ENCODE data around the gene AMY2B.
"Not testable (repeated sequence)": the region's sequence is repeated elsewhere in the genome, so short reads cannot be mapped to it uniquely, and the experiment has no call there.

AMY2B gene

DNA sequence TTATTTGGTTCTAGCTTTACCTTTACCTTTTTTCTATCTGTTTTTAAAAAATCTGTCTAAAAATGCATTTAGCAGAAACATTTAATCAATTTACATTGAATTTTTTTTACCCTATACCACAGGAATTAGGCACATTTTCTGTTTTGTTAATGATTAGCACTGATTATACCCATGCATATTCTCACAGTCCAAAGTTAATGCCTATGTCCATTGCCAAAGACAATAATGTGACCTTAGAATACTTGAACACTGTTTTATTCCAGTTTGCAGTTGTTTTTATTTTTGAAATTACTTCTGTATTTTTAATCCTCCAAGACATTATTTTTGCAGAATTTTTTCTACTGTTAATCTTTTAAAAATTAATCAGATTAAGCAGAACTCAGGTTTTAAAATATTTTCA lies 11.0 kb upstream of the AMY2B start:
- Histone ChIP-seq H3K4me1 (ENCODE audit: control insufficient read depth, insufficient read depth, low read length, poor library complexity, severe bottlenecking) (no peaks in the 10 kb centered on the region), H3K9me3 (ENCODE audit: control insufficient read depth, low read length) (no peaks in the 10 kb centered on the region), H3K27ac (ENCODE audit: insufficient read depth, low read length, poor library complexity, severe bottlenecking) (no peak overlapping the region), H3K36me3 (ENCODE audit: control insufficient read depth, insufficient read depth, low read length) (no peaks in the 10 kb centered on the region), H3K27me3 (replicated peaks; ENCODE audit: control insufficient read depth, insufficient read depth, low read length, poor library complexity, severe bottlenecking) (no peaks in the 10 kb centered on the region), H3K4me3 (ENCODE audit: insufficient read depth, low read depth, low read length, poor library complexity, severe bottlenecking) (no peak overlapping the region)
- DNase-seq = no peak

DNA sequence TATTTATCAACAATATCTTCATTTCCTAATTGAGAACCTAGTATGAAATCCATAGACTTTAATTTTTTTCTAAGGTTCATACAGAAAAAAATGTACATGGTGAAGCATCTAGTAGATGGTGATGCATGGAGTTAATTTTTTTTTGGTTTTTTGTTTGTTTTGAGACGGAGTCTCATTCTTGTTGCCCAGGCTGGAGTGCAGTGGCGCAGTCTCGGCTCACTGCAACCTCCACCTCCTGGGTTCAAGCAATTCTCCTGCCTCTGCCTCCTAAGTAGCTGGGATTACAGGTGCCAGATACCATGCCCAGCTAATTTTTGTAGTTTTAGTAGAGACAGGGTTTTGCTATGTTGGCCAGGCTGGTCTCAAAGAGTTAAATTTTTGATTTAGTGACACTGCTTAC lies 10.3 kb upstream of the AMY2B start:
- not testable (repeated sequence) for H3K36me3 ChIP-seq (ENCODE audit: control insufficient read depth, insufficient read depth, low read length); H3K27me3 ChIP-seq (replicated peaks; ENCODE audit: control insufficient read depth, insufficient read depth, low read length, poor library complexity, severe bottlenecking); H3K9me3 ChIP-seq (ENCODE audit: control insufficient read depth, low read length); H3K4me3 ChIP-seq (ENCODE audit: insufficient read depth, low read depth, low read length, poor library complexity, severe bottlenecking); H3K27ac ChIP-seq (ENCODE audit: insufficient read depth, low read length, poor library complexity, severe bottlenecking); H3K4me1 ChIP-seq (ENCODE audit: control insufficient read depth, insufficient read depth, low read length, poor library complexity, severe bottlenecking); DNase-seq

DNA sequence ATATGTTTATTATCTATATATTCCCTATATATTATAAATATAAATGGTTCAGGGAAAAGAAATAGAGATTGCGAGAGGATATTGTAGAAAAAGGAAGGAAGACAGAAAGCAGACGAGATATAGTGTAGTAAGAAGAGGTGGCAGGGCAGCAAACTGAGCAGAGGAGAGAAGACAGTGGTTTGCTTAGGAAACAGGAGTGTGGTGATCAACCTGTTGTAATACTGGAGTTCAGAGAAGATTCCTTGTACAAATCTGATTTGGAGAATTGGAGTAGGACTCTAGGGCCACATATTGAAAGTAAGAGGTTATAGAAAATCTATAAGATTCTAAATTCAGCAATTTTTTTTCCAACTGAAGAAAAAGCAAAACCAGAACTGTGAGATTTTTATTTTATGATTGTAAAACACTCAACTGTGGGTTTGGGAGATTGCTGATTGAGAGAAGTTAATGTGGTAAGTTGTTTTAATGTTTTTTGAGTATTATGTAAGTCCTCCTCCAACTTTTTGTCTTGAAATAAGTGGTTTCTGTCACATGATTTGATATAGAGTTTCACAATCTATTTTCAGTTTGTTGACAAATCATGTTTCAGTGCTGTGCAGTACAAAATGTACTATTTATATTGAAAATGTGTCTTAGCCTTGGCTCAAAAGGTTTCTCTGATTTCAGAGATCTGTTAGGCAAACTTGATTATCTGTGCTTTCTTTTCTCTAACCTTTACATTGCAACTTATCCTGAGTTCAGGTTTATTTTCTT lies 9.6 kb upstream of the AMY2B start:
- no peak overlapping the region for H3K4me3 ChIP-seq (ENCODE audit: insufficient read depth, low read depth, low read length, poor library complexity, severe bottlenecking)
- H3K4me1 ChIP-seq (ENCODE audit: control insufficient read depth, insufficient read depth, low read length, poor library complexity, severe bottlenecking) = no peaks in the 10 kb centered on the region
- no peak for DNase-seq
- no peak overlapping the region for H3K27ac ChIP-seq (ENCODE audit: insufficient read depth, low read length, poor library complexity, severe bottlenecking)
- H3K27me3 ChIP-seq (replicated peaks; ENCODE audit: control insufficient read depth, insufficient read depth, low read length, poor library complexity, severe bottlenecking) = no peaks in the 10 kb centered on the region
- H3K36me3 ChIP-seq (ENCODE audit: control insufficient read depth, insufficient read depth, low read length) = no peaks in the 10 kb centered on the region
- H3K9me3 ChIP-seq (ENCODE audit: control insufficient read depth, low read length) = no peaks in the 10 kb centered on the region

DNA sequence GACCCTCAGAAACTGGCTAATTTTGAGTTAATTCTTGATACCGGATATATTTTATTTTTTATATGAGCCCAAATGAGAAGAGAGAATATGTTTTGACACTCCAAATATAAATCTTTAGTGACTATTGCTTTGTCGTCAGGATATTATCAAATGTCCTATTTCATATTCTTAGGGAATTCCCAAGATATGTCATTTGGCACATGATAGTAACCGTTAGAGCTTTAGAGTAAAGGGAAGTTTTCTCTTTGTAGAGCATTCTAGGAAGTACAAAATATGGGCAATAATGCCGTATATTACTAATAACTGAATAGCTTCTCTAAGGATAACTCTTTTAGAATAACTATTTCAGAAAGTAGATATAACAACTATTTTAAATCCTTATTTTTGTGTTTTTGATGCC lies 8.3 kb upstream of the AMY2B start:
- Histone ChIP-seq H3K4me1 (ENCODE audit: control insufficient read depth, insufficient read depth, low read length, poor library complexity, severe bottlenecking) (no peaks in the 10 kb centered on the region), H3K27me3 (replicated peaks; ENCODE audit: control insufficient read depth, insufficient read depth, low read length, poor library complexity, severe bottlenecking) (no peaks in the 10 kb centered on the region), H3K4me3 (ENCODE audit: insufficient read depth, low read depth, low read length, poor library complexity, severe bottlenecking) (no peak overlapping the region), H3K36me3 (ENCODE audit: control insufficient read depth, insufficient read depth, low read length) (no peaks in the 10 kb centered on the region), H3K27ac (ENCODE audit: insufficient read depth, low read length, poor library complexity, severe bottlenecking) (no peak overlapping the region), H3K9me3 (ENCODE audit: control insufficient read depth, low read length) (no peaks in the 10 kb centered on the region)
- no peak for DNase-seq

DNA sequence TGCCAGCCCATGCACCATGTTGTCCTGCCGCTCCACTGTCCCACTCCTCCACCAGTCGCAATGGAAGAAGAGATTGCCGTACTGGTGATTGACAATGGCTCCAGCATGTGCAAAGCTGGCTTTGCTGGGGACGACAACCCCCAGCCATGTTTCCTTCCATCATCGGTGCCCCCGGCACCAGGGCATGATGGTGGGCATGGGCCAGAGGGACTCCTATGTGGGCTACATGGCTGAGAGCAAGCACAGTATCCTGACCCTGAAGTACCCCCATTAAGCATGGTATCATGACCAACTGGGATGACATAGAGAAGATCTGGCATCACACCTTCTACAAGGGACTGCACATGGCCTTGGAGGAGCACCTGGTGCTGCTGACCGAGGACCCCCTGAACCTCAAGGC lies 1.9 kb upstream of the AMY2B start:
- no peak for DNase-seq
- H3K27ac ChIP-seq (ENCODE audit: insufficient read depth, low read length, poor library complexity, severe bottlenecking) = no peak overlapping the region

DNA sequence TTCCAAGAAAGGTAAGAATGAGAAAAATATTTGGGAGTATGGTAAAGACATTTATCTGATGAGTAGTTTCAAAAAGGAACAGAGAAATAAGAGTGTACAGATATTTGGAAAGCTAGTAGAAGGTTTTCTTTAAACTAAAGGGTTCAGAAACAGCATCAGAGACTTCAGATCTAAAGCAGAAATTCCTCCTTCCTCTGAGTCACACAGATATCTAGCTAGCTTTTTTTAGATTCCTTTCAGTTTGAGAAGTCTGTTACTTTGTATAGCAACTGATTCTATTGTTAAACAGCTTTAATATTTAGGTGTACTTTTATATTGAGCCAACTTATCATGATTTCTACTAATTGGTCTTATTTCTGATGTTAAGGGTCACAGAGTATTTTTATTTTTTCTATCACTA lies 4.7 kb downstream of the AMY2B start:
- Histone ChIP-seq H3K36me3 (ENCODE audit: control insufficient read depth, insufficient read depth, low read length) (peaks cover 3% of the 10 kb centered on the region), H3K4me3 (ENCODE audit: insufficient read depth, low read depth, low read length, poor library complexity, severe bottlenecking) (no peak overlapping the region), H3K27ac (ENCODE audit: insufficient read depth, low read length, poor library complexity, severe bottlenecking) (no peak overlapping the region), H3K4me1 (ENCODE audit: control insufficient read depth, insufficient read depth, low read length, poor library complexity, severe bottlenecking) (no peaks in the 10 kb centered on the region), H3K9me3 (ENCODE audit: control insufficient read depth, low read length) (no peaks in the 10 kb centered on the region), H3K27me3 (replicated peaks; ENCODE audit: control insufficient read depth, insufficient read depth, low read length, poor library complexity, severe bottlenecking) (no peaks in the 10 kb centered on the region)
- no peak for DNase-seq

More for the DNA sequence above, 1.9 kb upstream of the AMY2B start:
- Histone ChIP-seq H3K27me3 (replicated peaks; ENCODE audit: control insufficient read depth, insufficient read depth, low read length, poor library complexity, severe bottlenecking) (no peaks in the 10 kb centered on the region), H3K4me1 (ENCODE audit: control insufficient read depth, insufficient read depth, low read length, poor library complexity, severe bottlenecking) (no peaks in the 10 kb centered on the region), H3K4me3 (ENCODE audit: insufficient read depth, low read depth, low read length, poor library complexity, severe bottlenecking) (no peak overlapping the region), H3K36me3 (ENCODE audit: control insufficient read depth, insufficient read depth, low read length) (peaks cover 3% of the 10 kb centered on the region), H3K9me3 (ENCODE audit: control insufficient read depth, low read length) (no peaks in the 10 kb centered on the region)

DNA sequence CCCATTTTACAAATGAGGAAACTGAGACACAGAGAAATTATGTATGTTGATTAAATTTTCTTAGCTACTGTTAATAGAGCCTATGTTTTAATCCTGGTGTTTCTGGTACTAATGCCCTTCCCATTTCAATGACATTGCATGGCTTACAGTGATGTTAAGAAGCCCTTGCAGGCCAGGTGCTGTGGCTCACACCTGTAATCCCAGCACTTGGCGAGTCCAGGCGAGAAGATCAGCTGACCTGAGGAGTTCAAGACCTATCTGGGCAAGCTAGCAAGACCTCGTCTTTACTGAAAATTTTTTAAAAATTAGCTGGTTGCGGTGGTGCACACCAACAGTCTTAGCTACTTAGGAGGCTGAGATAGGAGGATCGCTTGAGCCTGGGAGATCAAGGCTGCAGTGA lies 5.4 kb downstream of the AMY2B start:
- not testable (repeated sequence) for DNase-seq; H3K27ac ChIP-seq (ENCODE audit: insufficient read depth, low read length, poor library complexity, severe bottlenecking); H3K36me3 ChIP-seq (ENCODE audit: control insufficient read depth, insufficient read depth, low read length); H3K27me3 ChIP-seq (replicated peaks; ENCODE audit: control insufficient read depth, insufficient read depth, low read length, poor library complexity, severe bottlenecking); H3K9me3 ChIP-seq (ENCODE audit: control insufficient read depth, low read length); H3K4me3 ChIP-seq (ENCODE audit: insufficient read depth, low read depth, low read length, poor library complexity, severe bottlenecking); H3K4me1 ChIP-seq (ENCODE audit: control insufficient read depth, insufficient read depth, low read length, poor library complexity, severe bottlenecking)

DNA sequence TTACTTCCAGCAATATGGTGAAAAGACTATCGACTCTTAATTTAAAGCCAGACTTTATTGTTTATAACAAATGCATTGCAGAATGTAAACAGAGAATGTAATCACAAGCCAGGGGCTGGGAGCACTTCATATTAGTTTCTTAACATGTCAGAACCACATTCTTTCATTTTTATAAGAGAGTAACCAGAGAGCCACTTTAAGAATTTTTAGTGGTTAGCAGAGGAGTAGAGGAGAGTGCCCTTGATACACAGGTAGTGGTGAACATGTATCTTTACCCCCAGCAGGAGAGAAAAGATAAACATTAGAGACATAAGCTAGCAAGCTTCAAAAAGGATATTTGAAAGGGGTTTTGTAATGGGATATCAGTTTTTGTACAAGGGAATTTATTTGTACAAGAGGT lies 11.1 kb downstream of the AMY2B start:
- Histone ChIP-seq H3K27ac (ENCODE audit: insufficient read depth, low read length, poor library complexity, severe bottlenecking) (no peak overlapping the region), H3K36me3 (ENCODE audit: control insufficient read depth, insufficient read depth, low read length) (peaks cover 3% of the 10 kb centered on the region), H3K27me3 (replicated peaks; ENCODE audit: control insufficient read depth, insufficient read depth, low read length, poor library complexity, severe bottlenecking) (no peaks in the 10 kb centered on the region), H3K9me3 (ENCODE audit: control insufficient read depth, low read length) (no peaks in the 10 kb centered on the region), H3K4me3 (ENCODE audit: insufficient read depth, low read depth, low read length, poor library complexity, severe bottlenecking) (no peak overlapping the region), H3K4me1 (ENCODE audit: control insufficient read depth, insufficient read depth, low read length, poor library complexity, severe bottlenecking) (no peaks in the 10 kb centered on the region)
- DNase-seq = no peak

DNA sequence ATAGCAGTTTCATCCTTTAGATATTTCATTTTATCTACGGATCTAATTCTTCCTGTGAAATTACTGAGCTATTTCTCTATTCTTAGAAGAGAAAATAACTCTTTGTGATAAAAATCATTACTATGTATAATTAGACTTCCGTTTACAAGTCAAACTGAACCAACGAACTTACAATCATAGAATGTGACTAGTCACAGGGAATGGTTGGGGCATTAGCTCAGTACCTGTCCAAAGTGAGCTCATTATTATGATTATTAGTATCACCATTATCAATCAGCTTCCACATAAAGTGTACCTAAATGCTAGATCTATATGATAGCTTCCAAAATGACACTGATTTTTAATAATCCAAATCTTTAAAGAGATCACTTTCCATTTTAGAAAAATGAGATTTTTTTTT lies 12.5 kb downstream of the AMY2B start:
- H3K27ac ChIP-seq (ENCODE audit: insufficient read depth, low read length, poor library complexity, severe bottlenecking) = no peak overlapping the region
- no peaks in the 10 kb centered on the region for H3K4me1 ChIP-seq (ENCODE audit: control insufficient read depth, insufficient read depth, low read length, poor library complexity, severe bottlenecking)
- H3K36me3 ChIP-seq (ENCODE audit: control insufficient read depth, insufficient read depth, low read length) = peaks cover 3% of the 10 kb centered on the region
- H3K4me3 ChIP-seq (ENCODE audit: insufficient read depth, low read depth, low read length, poor library complexity, severe bottlenecking) = no peak overlapping the region
- no peaks in the 10 kb centered on the region for H3K9me3 ChIP-seq (ENCODE audit: control insufficient read depth, low read length)
- no peaks in the 10 kb centered on the region for H3K27me3 ChIP-seq (replicated peaks; ENCODE audit: control insufficient read depth, insufficient read depth, low read length, poor library complexity, severe bottlenecking)
- DNase-seq = no peak

DNA sequence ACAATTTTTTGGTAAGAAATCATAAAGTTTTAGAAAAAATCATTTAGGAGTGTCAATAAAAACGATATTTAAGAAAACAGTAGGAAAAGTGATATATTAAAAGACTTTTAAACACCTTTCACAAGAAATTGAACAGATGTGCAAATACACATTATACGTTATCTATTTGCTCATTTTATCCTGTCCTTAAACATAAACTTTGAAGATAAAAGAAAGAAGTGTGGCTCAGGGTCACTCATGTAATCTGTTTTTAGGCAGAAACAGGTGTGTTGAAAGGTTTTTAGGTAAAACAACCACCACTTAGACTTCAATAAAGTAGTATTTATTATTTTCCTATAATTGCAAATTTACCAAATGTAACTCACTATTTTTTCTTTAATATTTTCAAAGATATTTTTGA lies 13.1 kb downstream of the AMY2B start:
- Histone ChIP-seq H3K27ac (ENCODE audit: insufficient read depth, low read length, poor library complexity, severe bottlenecking) (no peak overlapping the region), H3K27me3 (replicated peaks; ENCODE audit: control insufficient read depth, insufficient read depth, low read length, poor library complexity, severe bottlenecking) (no peaks in the 10 kb centered on the region), H3K9me3 (ENCODE audit: control insufficient read depth, low read length) (no peaks in the 10 kb centered on the region), H3K36me3 (ENCODE audit: control insufficient read depth, insufficient read depth, low read length) (peaks cover 3% of the 10 kb centered on the region), H3K4me1 (ENCODE audit: control insufficient read depth, insufficient read depth, low read length, poor library complexity, severe bottlenecking) (no peaks in the 10 kb centered on the region), H3K4me3 (ENCODE audit: insufficient read depth, low read depth, low read length, poor library complexity, severe bottlenecking) (no peak overlapping the region)
- no peak for DNase-seq

Measured in effector memory CD4-positive, alpha-beta T cell (primary cell).